OCI-LY1 (cell line): ENCODE measurements around the gene TMEM109.

Source experiments
- EZH2 ChIP-seq: fragments of 200-600 bp; sonication (generic), shearing (Covaris generic); IDR thresholded peaks from 2 replicates; pipeline ENCODE4 v1.8.0; 2017; ENCODE audit warnings: borderline replicate concordance, mixed run types, mild to moderate bottlenecking, antibody characterized with exemption, low read length, moderate library complexity, mixed read lengths
- TF ChIP-seq, protein P1 (sequence below): fragments of 200-600 bp; sonication (generic), shearing (Covaris generic); IDR thresholded peaks from 2 replicates; pipeline ENCODE4 v1.5.1; 2017; ENCODE audit warnings: mild to moderate bottlenecking, antibody characterized with exemption, low read length, moderate library complexity, mixed read lengths

DNA sequence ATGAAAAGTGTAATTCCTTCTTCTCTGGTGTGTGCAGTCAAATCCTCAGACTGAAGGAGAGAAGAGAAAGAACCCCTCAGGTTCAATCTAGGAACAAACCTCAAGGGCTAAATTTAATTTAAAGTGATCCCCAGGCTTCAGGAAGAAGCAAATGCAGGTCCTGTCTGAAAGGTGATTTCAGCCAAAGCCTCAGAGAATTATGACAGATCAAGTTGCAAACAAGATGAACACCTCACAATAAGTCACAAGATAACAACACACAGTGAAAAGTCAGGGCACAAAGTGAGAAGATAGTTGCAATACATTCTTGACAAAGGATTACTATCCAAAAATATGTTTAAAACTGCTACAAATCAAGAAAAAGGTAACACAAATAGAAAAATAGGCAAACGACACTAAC lies 34.9 kb upstream of the TMEM109 start:
- TF ChIP-seq, protein P1, sequence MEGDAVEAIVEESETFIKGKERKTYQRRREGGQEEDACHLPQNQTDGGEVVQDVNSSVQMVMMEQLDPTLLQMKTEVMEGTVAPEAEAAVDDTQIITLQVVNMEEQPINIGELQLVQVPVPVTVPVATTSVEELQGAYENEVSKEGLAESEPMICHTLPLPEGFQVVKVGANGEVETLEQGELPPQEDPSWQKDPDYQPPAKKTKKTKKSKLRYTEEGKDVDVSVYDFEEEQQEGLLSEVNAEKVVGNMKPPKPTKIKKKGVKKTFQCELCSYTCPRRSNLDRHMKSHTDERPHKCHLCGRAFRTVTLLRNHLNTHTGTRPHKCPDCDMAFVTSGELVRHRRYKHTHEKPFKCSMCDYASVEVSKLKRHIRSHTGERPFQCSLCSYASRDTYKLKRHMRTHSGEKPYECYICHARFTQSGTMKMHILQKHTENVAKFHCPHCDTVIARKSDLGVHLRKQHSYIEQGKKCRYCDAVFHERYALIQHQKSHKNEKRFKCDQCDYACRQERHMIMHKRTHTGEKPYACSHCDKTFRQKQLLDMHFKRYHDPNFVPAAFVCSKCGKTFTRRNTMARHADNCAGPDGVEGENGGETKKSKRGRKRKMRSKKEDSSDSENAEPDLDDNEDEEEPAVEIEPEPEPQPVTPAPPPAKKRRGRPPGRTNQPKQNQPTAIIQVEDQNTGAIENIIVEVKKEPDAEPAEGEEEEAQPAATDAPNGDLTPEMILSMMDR: no peak
- no peak for TF ChIP-seq EZH2
